Measurements from ENCODE around the gene AACS. TPM values are rescaled to one million over a fixed set of nuclear protein-coding genes. Genes with fewer than 3 reads are reported as not detected.
"Not testable (repeated sequence)": the region's sequence is repeated elsewhere in the genome, so short reads cannot be mapped to it uniquely, and the experiment has no call there.

Gene AACS
- polyA plus RNA-seq, 10 donors, result 17.5 to 37.5 (median 28.5) TPM

DNA sequence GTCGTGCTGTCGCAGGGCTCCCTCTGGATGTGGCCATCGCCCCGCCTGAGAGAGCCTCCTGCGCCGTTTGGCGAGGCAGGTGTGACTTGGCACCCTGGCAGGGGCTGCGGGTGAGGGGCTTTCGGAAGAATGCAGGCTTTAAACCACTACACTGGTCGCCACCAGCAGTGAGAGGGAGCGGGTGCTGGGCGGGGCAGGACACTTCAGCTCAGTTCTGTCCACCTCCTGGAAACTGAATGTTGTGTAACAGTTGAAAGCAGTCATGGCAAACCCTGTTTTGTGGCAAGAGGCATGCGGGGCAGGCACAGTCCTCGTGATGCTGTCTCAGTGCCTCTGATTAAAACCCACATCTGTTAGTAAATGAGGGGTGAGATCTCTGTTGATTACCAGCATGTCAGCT, 55.9 kb downstream of the AACS start:
- DNase-seq, result no peak

DNA sequence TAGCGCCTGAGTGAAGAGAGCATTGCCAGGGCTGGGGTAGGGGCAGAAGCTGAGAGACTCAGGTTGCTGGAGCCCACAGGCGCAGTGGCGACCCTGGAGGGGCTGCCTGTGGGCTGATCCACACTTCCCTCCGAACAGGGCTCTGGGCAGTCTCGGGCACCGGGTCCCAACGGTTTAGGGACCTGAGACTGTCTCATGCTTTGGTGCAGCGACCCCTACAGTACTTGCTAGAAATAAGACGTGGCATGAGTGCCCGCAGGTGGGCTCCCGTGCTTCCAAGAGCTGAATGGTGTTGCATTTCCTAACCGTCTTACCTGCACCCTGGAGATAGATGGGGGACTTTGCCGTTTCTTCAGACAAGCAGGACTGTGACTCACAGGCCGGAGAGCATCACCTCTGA, 57.4 kb downstream of the AACS start:
- DNase-seq, result no peak

DNA sequence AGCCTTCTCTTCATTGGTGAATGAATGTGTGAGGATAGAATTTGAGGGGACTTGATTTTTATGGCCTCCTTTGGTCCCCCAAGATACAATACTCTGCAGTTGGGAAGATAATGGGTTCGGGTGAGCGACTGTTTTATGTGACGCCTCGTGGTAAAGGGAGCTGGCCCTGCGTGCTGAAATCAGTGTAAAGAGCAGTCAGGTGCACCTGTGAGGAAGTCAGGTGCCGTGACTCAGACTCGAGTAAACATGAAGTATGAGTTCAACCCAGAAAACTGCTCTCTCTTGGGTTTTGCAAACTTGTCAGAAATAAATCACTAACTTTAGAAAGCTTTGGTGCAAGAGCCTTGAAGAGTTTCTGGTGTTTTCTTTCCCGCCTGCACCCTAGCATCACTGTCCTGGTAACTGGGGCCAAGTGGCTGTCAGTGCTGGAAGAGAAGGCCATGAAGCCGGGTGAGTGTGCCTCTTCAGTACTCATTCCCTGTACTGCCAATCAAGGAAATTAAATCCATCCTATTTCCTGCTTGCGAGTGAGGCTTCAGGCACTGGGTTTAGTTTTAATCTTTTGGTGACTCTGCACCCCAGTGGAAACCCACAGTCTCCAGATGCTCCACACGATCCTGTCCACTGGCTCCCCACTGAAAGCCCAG, 59.2 kb downstream of the AACS start:
- DNase-seq, result no peak

DNA sequence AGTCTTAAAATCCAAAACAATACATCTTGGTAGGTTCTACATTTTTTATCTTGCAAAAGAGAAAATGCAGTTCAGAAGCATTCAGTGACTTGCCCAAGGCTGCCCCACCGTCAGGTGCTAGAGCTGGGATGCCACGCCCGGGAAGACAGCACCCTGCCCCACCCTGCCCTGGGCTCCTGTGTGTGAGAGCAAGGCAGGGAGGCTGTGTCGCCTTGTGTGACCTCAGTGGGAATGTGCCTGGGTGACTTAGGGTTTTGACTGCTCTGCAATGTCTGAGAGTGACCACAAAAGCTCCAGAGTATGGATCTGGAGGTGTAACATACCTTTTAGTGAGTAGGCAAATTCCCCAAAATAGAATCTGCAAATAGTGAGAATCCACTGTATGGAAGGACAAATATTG, 60.0 kb downstream of the AACS start:
- DNase-seq, result no peak

DNA sequence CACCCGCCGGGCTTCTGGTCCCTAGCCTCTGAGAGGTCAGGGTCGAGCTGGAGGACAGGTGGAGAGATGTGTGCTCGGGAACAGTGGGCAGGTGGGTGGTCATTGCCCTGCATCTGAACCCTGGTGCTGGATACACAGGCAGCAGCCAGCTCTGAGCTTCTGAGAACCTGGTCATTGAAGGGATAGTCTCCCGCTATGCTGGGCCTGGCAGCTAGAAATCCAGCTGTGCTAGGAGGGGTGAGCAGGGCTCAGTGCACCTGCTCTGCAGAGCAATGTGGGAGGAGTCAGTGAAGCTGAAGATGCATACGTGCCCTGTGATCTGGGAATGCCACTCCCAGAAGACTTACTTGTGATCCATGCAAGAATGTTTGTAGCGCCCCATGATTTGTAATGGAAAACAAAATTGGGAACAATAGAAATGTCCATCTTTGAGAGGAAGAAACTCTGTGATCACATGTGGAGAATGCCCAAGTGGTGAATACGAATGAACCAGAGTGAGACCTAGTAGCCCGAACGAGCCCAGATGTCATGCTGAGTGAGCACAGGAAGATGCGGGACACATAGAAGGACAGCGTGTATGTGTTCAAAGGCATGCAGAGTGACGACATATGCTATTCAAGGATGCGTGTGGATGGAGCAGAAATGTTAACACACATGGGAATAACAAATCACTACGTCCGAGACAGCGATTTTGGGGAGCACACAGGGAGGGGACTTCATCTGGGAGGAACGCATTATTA, 63.4 kb downstream of the AACS start:
- no peak for DNase-seq

DNA sequence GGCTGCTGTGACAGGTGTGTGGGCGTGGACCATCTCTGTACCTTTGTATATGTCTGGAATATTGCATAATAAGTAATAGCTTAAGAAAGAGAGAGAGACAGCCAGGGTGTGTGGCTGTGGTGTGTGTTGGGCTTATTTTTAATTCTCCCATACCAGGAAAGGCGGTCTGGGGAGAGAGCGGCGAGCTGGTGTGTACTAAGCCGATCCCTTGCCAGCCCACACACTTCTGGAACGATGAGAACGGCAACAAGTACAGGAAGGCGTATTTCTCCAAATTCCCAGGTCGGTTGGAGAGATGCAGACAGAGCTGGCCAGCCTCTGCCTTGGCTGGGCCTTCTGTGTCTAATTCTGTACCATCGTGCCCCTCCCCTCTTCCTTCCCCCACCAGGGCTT, 63.9 kb downstream of the AACS start:
- DNase-seq, result no peak

DNA sequence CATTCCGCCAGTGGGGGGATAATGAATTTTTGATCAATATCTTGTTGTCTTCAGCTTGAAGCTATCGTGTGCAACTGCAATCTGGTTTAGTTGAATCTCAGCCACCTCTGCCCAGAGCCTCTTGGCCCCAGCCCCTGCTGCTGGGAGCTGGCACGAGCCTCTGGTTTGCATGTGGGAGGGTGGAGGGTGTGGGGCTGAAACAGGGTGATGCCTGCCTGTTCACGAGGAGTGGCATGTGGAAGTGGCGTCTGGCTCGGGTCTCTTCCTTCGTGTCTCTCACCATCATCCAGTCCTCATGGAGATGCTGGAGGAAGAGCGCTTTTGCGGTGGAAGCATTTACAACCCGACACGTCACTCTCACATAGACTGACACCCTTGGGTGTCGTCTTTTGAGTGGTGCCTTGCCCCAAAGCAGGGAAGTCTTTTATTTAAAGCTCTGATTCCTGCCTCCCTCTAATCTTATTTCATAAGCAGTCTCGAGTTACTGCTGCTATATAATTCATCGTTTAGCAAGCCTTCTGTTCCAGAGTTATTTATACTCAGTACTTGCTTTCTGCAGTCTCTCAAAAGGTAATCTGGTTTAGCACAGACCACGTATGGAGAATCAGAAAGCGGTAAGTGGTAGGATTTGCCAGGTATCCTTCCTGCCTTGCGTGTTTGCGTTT, 64.5 kb downstream of the AACS start:
- no peak for DNase-seq

DNA sequence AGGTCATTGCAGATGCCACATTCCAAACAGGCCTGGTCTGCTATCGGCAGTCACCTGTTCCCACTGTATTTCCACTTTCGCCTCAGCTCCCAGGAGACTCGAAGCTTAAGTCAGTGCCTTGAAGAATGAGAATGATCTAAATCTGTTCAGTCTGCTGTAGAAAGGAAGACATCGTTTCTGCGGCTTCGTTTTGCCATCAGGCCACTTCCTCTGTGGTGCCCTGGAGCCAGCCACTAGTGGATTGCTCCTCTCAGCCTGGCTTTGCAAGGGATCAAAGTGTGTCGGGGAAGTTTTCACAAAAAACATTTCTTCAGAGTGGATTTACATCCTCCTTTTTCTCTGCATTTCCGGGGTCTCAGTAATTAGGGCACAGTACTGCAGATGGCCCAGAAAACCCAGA, 66.7 kb downstream of the AACS start:
- no peak for DNase-seq

DNA sequence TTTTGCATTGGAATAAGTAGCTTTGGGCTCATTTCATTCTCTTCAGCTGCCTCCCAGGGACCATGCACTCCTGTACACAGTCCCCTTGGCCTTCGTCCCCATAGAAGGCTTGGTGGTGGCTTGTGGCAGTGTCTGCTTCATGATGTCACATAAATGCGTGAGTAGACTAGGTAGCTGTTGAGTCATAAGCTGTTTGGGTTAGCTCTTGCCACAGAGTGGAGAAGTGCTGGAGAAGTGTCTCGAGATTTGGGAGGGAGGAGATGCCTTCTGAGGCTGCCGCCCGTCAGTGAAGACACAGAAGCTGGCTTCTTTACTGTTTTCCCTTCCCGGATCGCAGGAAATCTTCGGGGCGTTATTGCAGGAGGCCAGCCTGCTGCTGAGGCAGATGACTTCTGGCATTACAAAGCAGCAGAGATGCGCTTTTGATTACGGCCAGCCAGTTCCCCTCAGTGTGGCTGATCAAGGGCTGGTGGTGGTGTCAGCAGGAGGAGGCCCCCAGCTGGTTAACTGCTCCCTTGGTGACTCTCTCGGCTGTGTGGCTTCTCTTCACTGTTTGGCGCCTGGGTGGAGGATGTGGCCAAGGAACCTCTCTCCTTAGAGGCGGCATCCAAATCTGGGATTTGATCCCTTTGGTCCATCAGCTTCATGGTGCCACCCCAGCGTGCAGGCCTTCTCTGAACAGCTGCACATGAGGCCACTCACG, 67.6 kb downstream of the AACS start:
- no peak for DNase-seq

DNA sequence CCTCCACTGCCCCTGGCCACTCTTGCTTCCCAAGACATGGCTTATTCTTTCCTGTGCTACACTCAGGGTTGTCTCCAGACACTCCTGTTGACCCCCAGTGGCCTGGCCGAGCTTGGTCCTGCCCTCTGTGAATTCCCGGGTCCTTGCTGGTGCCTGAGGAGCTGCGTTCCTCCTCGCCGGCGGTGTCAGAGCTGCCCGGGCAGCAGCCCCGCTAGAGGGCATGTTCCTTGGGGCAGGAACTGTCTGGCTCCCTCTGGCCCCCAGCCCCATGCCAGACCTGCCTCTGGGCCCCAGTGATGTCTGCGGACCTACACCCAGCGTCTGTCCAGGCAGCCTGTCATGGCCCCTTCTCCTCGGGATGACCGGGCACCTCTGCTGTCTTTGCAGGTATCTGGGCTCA, 68.4 kb downstream of the AACS start:
- no peak for DNase-seq

DNA sequence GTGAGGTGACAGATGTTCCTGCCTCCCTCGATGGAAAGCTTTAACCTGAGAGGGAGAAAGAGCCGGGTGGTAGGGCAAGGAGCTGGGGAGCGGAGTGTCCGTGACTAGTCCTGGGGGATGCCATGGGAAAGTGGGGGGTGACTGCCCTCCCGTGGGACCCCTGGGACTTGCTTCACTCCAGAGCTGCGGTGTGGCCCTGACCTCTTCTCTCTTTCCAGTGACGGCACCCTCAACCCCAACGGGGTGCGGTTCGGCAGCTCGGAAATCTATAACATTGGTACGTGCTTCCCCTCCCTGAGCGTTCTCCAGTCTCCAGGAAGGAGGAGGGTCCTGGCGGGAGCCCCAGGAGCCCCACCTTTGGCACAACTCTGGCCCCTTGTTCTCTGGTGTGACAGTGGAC, 69.3 kb downstream of the AACS start:
- no peak for DNase-seq

DNA sequence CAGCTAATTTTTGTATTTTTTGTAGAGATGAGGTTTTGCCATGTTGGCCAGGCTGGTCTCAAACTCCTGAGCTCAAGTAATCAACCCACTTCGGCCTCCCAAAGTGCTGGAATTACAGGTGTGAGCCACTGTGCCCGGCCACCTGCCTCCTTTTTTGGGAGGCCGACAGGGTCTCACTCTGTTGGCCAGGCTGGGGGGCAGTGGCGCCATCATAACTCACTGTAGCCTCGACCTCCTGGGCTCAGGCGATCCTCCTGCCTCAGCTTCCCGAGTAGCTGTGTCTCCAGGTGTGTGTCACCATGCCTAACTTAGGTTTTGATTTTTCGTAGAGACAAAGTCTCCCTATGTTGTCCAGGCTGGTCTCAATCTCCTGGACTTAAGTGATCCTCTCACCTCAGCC, 70.7 kb downstream of the AACS start:
- DNase-seq, result no peak

DNA sequence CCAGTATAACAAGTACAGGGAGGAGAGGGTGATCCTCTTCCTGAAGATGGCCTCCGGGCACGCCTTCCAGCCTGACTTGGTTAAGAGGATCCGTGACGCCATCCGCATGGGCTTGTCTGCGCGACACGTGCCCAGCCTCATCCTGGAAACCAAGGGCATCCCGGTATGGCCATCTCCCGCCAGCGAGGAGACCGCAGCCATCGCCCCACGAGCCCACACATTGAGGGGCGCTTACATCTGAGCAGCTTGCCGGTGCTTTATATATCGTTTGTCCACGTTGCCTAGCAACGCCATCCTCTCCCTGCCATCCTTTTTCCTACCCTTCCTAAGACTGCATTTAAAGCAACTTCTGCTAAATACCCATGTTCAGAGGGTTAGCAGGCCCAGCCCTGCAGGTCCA, 71.5 kb downstream of the AACS start:
- no peak for DNase-seq

DNA sequence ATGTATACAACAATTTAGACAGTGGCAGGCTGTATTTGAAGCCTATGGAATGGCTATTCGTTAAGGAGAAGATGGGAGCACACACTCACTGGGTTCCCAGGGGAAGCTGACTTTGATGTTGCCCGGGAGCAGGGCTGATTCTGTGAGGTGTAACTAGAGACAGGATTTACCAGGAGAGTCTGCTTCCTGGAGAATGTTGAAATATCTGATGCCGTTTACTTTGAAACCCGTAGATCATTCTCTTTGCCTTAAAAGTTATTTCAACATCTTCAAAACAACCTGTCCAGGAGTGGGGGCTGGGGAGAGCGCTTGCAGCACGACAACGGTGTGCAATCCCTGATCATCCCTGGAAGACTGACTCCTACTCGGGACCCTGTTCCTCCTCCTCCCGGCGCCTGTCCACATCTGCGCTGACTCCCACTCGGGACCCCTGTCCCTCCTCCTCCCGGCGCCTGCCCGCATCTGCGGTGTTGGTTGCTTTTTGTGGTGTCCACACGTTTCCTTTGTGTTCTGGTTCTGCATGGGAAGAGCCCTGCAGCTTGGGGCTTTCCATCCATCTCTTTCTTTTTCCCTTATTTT, 72.6 kb downstream of the AACS start:
- no peak for DNase-seq

DNA sequence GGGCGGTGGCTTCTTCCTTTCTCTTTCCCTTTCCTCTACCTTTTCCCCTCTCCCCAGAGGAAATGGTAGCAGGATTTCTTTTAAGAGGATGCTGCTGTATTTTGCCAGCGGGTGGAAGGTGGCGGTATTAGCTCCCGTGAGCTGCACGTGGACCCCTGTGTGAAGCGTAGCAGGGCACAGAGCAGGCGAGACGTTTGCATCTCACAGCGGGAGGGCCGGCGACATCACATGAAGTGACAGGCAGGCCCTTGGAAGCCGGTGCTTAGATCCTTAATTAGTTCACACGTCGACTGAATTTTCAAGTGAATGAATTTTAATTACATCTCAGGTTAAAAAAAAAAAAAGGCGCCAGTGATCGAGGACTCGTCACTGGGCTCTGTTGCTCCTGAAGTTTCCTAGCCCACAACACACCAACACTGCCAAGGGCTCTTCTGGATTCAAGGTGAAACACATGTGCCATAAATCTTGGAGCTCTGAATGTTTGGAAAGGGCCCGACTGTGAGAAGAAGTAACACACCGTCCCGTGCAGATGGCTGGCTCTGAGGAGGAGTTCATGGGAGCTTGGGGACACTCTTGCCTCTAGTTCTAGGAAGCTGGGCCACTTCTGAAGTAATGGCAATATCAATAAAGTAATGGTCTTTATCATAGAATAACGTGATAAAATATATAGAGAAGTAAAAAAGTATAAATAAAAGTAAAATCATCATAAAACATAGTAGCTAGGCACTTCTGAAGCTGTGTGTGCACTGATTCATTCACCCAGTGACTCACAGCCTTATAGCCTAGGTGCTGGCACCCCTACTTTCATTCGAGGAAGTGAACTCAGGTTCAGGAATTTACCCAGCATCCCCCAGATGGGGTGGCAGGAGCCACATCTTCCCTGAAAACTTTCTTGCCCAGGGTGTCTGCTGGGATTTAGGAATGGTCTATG, 75.3 kb downstream of the AACS start:
- DNase-seq, result peak in 1 of 3 donors; percentile 26

DNA sequence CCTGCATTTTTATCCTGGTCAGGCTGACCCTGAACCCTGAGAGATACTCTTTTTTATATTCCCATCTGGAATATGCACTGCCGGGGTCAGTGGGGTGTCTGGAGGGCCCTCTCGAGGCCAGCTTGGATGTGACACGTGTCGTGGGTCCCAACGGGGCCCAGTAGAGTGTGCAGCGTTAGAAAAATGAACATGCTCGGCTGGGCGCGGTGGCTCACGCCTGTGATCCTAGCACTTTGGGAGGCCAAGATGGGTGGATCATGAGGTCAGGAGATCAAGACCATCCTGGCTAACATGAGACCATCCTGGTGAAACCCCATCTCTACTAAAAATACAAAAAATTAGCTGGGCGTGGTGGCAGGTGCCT, 76.0 kb downstream of the AACS start:
- DNase-seq, result not testable (repeated sequence)

DNA sequence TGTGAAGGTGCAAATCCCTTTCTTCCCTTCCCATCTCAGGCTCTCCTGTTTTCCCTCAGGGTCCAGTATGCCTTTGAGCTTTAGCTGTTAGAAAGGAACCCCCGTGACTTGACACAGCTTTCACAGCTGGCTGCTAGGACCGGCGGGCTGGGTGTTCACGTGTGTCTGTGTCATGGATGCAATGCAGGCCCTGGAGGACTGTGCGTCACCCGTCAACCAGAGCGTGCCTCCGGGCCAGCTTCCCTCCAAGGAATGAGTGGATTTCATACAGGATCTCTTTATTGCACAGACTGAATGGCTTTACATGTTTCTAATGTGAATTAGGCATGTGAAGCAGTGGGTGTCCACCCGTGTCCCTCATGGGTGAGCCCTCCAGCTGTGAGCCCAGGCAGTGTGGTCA, 77.4 kb downstream of the AACS start:
- no peak for DNase-seq

DNA sequence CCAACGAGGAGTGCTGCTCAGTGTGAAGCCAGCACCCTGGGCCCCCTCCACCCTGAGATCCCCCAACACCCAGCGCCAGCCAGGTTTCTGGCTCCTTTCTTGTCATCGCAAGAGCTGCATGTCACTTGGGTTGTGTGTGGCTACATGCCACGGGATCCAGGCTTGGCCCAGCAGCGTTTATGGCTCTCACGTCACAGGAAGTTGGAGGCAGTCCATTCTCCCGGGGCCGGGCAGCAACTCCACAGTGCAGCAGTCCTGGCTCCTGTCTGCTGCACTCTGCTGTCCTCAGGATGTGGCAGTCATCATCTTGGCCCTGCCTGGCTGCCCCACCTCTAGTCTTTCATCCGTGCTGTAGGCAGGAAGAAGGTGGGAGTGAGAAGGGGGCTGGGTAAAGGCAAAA, 78.3 kb downstream of the AACS start:
- peak in 2 of 3 donors; percentile 10 to 32 for DNase-seq

DNA sequence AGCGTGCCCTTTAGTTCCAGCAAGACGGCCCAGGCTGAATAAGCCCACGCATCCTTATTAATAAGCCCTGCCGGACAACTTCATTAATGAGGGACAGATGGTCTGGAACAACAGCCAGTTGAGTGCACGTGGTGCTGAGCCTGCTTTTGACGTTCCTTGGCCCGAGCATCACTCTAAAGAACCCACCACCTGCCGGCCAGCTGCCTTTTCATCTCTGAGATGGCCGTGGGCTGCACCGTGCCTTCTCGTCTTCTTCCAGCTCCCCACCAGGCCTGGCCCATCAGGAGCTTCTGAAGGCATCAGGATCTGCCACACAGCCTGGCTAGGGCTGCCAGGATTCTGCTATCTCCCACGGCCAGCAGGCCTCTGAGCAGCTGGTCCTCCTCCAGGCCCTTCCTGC, 80.0 kb downstream of the AACS start:
- DNase-seq, result peak in 2 of 3 donors; percentile 21 to 39

DNA sequence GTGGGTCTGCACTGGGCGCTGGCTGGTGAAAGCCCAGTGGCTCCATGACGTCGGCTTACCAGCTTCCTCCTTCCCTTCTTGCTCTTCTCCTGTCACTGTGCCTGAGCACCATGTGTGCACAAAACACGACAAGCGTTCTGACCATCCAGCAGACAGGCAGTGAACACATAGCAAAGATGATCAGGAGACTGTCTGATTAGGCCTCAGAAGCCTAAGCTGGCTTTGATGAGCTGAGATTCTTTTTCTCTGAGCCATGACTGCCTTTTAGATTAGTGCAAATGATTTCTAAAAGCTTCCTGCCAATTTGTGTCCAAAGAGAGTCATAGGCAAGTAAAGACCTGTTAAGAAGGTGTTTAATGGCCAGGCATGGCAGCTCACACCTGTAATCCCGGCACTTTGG, 83.1 kb downstream of the AACS start:
- no peak for DNase-seq
